Stimulated activated CD8-positive, alpha-beta memory T cell treated with anti-CD3 and anti-CD28 coated beads, Interleukin-4, amount 100 ng/mL, for 1 hour (primary cell): ENCODE results near the gene SLC26A9.

Source experiments
- DNase-seq, 2 donors: peaks; one replicate each; pipeline ENCODE4 v3.0.0-alpha.2; 2020; ENCODE audit warnings: low read depth in 2 of 2, low spot score in 1 of 2

The SLC26A9 gene

GRCh38 chr1:205943245-205943644 lies at the start of gene SLC26A9:
TSS of gene SLC26A9 (minus strand) at chr1:205943456. CDS start at chr1:205935820, 7,636 bp downstream.
- DNase-seq = no peak

- no peak for DNase-seq
Observed at GRCh38 chr1:205992218-205992882, 49.1 kb upstream of the SLC26A9 start.

- no peak for DNase-seq
Observed at GRCh38 chr1:205991237-205991636, 48.0 kb upstream of the SLC26A9 start.

- DNase-seq = no peak
Observed at GRCh38 chr1:205990226-205990625, 47.0 kb upstream of the SLC26A9 start.

GRCh38 chr1:205989786-205990185 lies 46.5 kb upstream of the SLC26A9 start:
- DNase-seq = no peak

- DNase-seq = no peak
Observed at GRCh38 chr1:205988585-205988995, 45.3 kb upstream of the SLC26A9 start.

GRCh38 chr1:205986861-205987260 lies 43.6 kb upstream of the SLC26A9 start:
- no peak for DNase-seq

GRCh38 chr1:205986292-205986691 lies 43.0 kb upstream of the SLC26A9 start:
- no peak for DNase-seq

- DNase-seq = no peak
Observed at GRCh38 chr1:205985330-205986005, 42.2 kb upstream of the SLC26A9 start.

- DNase-seq = no peak
Observed at GRCh38 chr1:205983925-205984725, 40.9 kb upstream of the SLC26A9 start.

- no peak for DNase-seq
Observed at GRCh38 chr1:205981257-205981656, 38.0 kb upstream of the SLC26A9 start.

GRCh38 chr1:205980237-205980870 lies 37.1 kb upstream of the SLC26A9 start:
- DNase-seq = no peak

- DNase-seq = no peak
Observed at GRCh38 chr1:205979301-205979700, 36.0 kb upstream of the SLC26A9 start.

- DNase-seq = no peak
Observed at GRCh38 chr1:205978676-205979075, 35.4 kb upstream of the SLC26A9 start.

GRCh38 chr1:205977402-205978014 lies 34.3 kb upstream of the SLC26A9 start:
- peak; percentile 52 for DNase-seq

- DNase-seq = no peak
Observed at GRCh38 chr1:205976708-205977401, 33.6 kb upstream of the SLC26A9 start.

GRCh38 chr1:205976036-205976435 lies 32.8 kb upstream of the SLC26A9 start:
- no peak for DNase-seq

GRCh38 chr1:205975387-205975998 lies 32.2 kb upstream of the SLC26A9 start:
- DNase-seq = no peak

- DNase-seq = no peak
Observed at GRCh38 chr1:205974712-205975111, 31.5 kb upstream of the SLC26A9 start.
